ENCODE data around the gene HAUS3. TPM values are rescaled to one million over a fixed set of nuclear protein-coding genes. Genes with fewer than 3 reads are reported as not detected.
"Not testable (repeated sequence)": the region's sequence is repeated elsewhere in the genome, so short reads cannot be mapped to it uniquely, and the experiment has no call there.

The HAUS3 gene
- total RNA-seq, 2 donors from 2014 or later = 6.5 to 12.9 TPM

- DNase-seq (ENCODE audit: low spot score) (no peak), ATAC-seq (ENCODE audit: insufficient number of reproducible peaks, low FRiP score, low read depth) (no peak)
- Histone ChIP-seq H3K27me3 (replicated peaks; ENCODE audit: insufficient read depth) (no peaks in the 10 kb centered on the region), H3K4me3 (no peak overlapping the region), H3K36me3 (peaks cover 16% of the 10 kb centered on the region), H3K27ac (no peak overlapping the region), H3K4me1 (ENCODE audit: control insufficient read depth in 1 of 2, low read depth in 2 of 2) (peaks cover 34 to 36% of the 10 kb centered on the region in 2 donors), H3K9me3 (no peaks in the 10 kb centered on the region)
- no peak for TF ChIP-seq CTCF (IDR thresholded peaks at IDR 0.05)
These were observed 4.8 kb downstream of the HAUS3 start for GRCh38 chr4:2236944-2237666.

- Histone ChIP-seq H3K27ac (no peak overlapping the region), H3K27me3 (replicated peaks; ENCODE audit: insufficient read depth) (no peaks in the 10 kb centered on the region), H3K36me3 (peaks cover 19% of the 10 kb centered on the region), H3K4me3 (no peak overlapping the region), H3K9me3 (no peaks in the 10 kb centered on the region), H3K4me1 (ENCODE audit: control insufficient read depth in 1 of 2, low read depth in 2 of 2) (no peaks in the 10 kb centered on the region)
- ATAC-seq (ENCODE audit: insufficient number of reproducible peaks, low FRiP score, low read depth) (no peak), DNase-seq (ENCODE audit: low spot score) (no peak)
- TF ChIP-seq CTCF (IDR thresholded peaks at IDR 0.05) = no peak
These were observed 10.8 kb downstream of the HAUS3 start for GRCh38 chr4:2231082-2231481.

- DNase-seq (ENCODE audit: low spot score) (no peak), ATAC-seq (ENCODE audit: insufficient number of reproducible peaks, low FRiP score, low read depth) (no peak)
- H3K9me3 ChIP-seq = no peaks in the 10 kb centered on the region
- H3K4me1 ChIP-seq (ENCODE audit: control insufficient read depth in 1 of 2, low read depth in 2 of 2) = no peaks in the 10 kb centered on the region
- H3K27me3 ChIP-seq (replicated peaks; ENCODE audit: insufficient read depth) = no peaks in the 10 kb centered on the region
- TF ChIP-seq CTCF (IDR thresholded peaks at IDR 0.05) = no peak
- H3K27ac ChIP-seq = no peak overlapping the region
- H3K4me3 ChIP-seq = no peak overlapping the region
- peaks cover 18% of the 10 kb centered on the region for H3K36me3 ChIP-seq
These were observed 15.7 kb downstream of the HAUS3 start for GRCh38 chr4:2226261-2226660.

GRCh38 chr4:2222838-2223237 lies 19.1 kb downstream of the HAUS3 start:
- no peak for TF ChIP-seq CTCF (IDR thresholded peaks at IDR 0.05)
- Histone ChIP-seq H3K4me3 (no peak overlapping the region), H3K4me1 (ENCODE audit: control insufficient read depth in 1 of 2, low read depth in 2 of 2) (no peaks in the 10 kb centered on the region), H3K27ac (no peak overlapping the region), H3K9me3 (no peaks in the 10 kb centered on the region), H3K36me3 (peaks cover 15% of the 10 kb centered on the region), H3K27me3 (replicated peaks; ENCODE audit: insufficient read depth) (no peaks in the 10 kb centered on the region)
- ATAC-seq (ENCODE audit: insufficient number of reproducible peaks, low FRiP score, low read depth) (no peak), DNase-seq (ENCODE audit: low spot score) (no peak)

GRCh38 chr4:2221378-2221777 lies 20.5 kb downstream of the HAUS3 start:
- not testable (repeated sequence) for H3K4me1 ChIP-seq (ENCODE audit: control insufficient read depth in 1 of 2, low read depth in 2 of 2); H3K9me3 ChIP-seq; H3K27me3 ChIP-seq (replicated peaks; ENCODE audit: insufficient read depth); H3K27ac ChIP-seq; DNase-seq (ENCODE audit: low spot score); ATAC-seq (ENCODE audit: insufficient number of reproducible peaks, low FRiP score, low read depth); H3K4me3 ChIP-seq
- H3K36me3 ChIP-seq = peaks cover 15% of the 10 kb centered on the region
